Neutrophil (primary cell): ENCODE measurements around the gene HERC3.

Source experiments
- H3K27ac ChIP-seq: fragments of 200-600 bp; sonication (generic); 2 replicates; pipeline ENCODE4 v1.5.1; 2016; ENCODE audit warnings: mild to moderate bottlenecking, moderate library complexity
- H3K27me3 ChIP-seq: fragments of 200-600 bp; sonication (generic); 2 replicates; pipeline ENCODE4 v1.6.0; 2016; ENCODE audit warnings: mild to moderate bottlenecking
- H3K36me3 ChIP-seq: fragments of 200-600 bp; sonication (generic); 2 replicates; pipeline ENCODE4 v1.5.1; 2017
- H3K4me1 ChIP-seq, 2 experiments: fragments of 200-600 bp in 1 of 2; sonication (generic) in 1 of 2; 1 replicate in 1 of 2; 2 replicates in 1 of 2; pipeline versions ENCODE4 v1.5.1 to v1.6.1; 2013 to 2016; ENCODE audit warnings: low read depth in 1 of 2, low read length in 1 of 2, mild to moderate bottlenecking in 1 of 2, moderate library complexity in 1 of 2; ENCODE audit not compliant: control insufficient read depth in 1 of 2, insufficient read depth in 1 of 2
- H3K4me3 ChIP-seq, 2 experiments: fragments of 200-600 bp in 1 of 2; sonication (generic) in 1 of 2; 1 replicate in 1 of 2; 2 replicates in 1 of 2; pipeline ENCODE4 v1.5.1; 2013 to 2016; ENCODE audit warnings: low read depth in 1 of 2, low read length in 1 of 2, mild to moderate bottlenecking in 1 of 2, moderate library complexity in 1 of 2
- H3K9me3 ChIP-seq: fragments of 200-600 bp; sonication (generic); 2 replicates; pipeline ENCODE4 v1.5.1; 2016
- CTCF ChIP-seq: fragments of 200-600 bp; sonication (generic); IDR thresholded peaks from 2 replicates; pipeline ENCODE4 v1.5.1; 2016; ENCODE audit warnings: antibody characterized with exemption

The HERC3 gene

GRCh38 chr4:88616275-88617150 is 24.2 kb downstream of the HERC3 start:
- no peak overlapping the region for H3K4me3 ChIP-seq
- TF ChIP-seq CTCF: no peak
- peaks cover 10 to 12% of the 10 kb centered on the region in 2 experiments for H3K4me1 ChIP-seq
- no peak overlapping the region for H3K27ac ChIP-seq
- H3K36me3 ChIP-seq: peaks cover 8% of the 10 kb centered on the region
- no peaks in the 10 kb centered on the region for H3K27me3 ChIP-seq
- H3K9me3 ChIP-seq: no peaks in the 10 kb centered on the region

- no peak for TF ChIP-seq CTCF
- no peaks in the 10 kb centered on the region for H3K4me1 ChIP-seq
- H3K27ac ChIP-seq: no peak overlapping the region
Measured at GRCh38 chr4:88618782-88619485, 26.7 kb downstream of the HERC3 start.

GRCh38 chr4:88619971-88620370 is 27.7 kb downstream of the HERC3 start:
- no peak for TF ChIP-seq CTCF
- Histone ChIP-seq H3K36me3 (peaks cover 4% of the 10 kb centered on the region), H3K27me3 (no peaks in the 10 kb centered on the region), H3K4me1 (no peaks in the 10 kb centered on the region), H3K27ac (no peak overlapping the region), H3K9me3 (no peaks in the 10 kb centered on the region), H3K4me3 (no peak overlapping the region)

More at GRCh38 chr4:88618782-88619485, 26.7 kb downstream of the HERC3 start:
- H3K4me3 ChIP-seq: no peak overlapping the region
- no peaks in the 10 kb centered on the region for H3K27me3 ChIP-seq
- no peaks in the 10 kb centered on the region for H3K9me3 ChIP-seq
- peaks cover 4% of the 10 kb centered on the region for H3K36me3 ChIP-seq

- Histone ChIP-seq H3K4me3 (no peak overlapping the region), H3K9me3 (no peaks in the 10 kb centered on the region), H3K27me3 (no peaks in the 10 kb centered on the region), H3K36me3 (no peaks in the 10 kb centered on the region), H3K27ac (no peak overlapping the region), H3K4me1 (no peaks in the 10 kb centered on the region)
- TF ChIP-seq CTCF: no peak
Measured at GRCh38 chr4:88621763-88622327, 29.6 kb downstream of the HERC3 start.

- Histone ChIP-seq H3K27me3 (no peaks in the 10 kb centered on the region), H3K36me3 (no peaks in the 10 kb centered on the region), H3K4me3 (no peak overlapping the region), H3K4me1 (no peaks in the 10 kb centered on the region), H3K9me3 (no peaks in the 10 kb centered on the region), H3K27ac (no peak overlapping the region)
- TF ChIP-seq CTCF: no peak
Measured at GRCh38 chr4:88623097-88623496, 30.8 kb downstream of the HERC3 start.
